AG09309 (cell line): ENCODE data around the gene GDPD2.

Experiments
- DNase-seq: peaks from one replicate; pipeline ENCODE4 v3.0.0-alpha.2; 2010; ENCODE audit warnings: low read depth
- H3K4me3 ChIP-seq: 2 replicates; pipeline ENCODE4 v1.5.1; 2011; ENCODE audit warnings: mild to moderate bottlenecking, low read depth, low read length, moderate library complexity; ENCODE audit not compliant: control insufficient read depth
- CTCF ChIP-seq: IDR thresholded peaks from 2 replicates; pipeline ENCODE4 v1.5.1; 2011; ENCODE audit warnings: mild to moderate bottlenecking, low read depth, low read length, inconsistent platforms; ENCODE audit not compliant: insufficient read depth, control insufficient read depth; ENCODE audit errors: missing control alignments

The GDPD2 gene

GRCh38 chrX:70468709-70469108 lies 45.6 kb downstream of the GDPD2 start:
- H3K4me3 ChIP-seq, result no peak overlapping the region
- no peak for DNase-seq
- no peak for TF ChIP-seq CTCF

- no peak overlapping the region for H3K4me3 ChIP-seq
- DNase-seq, result no peak
- no peak for TF ChIP-seq CTCF
Measured at GRCh38 chrX:70470850-70471289, 47.8 kb downstream of the GDPD2 start.

- H3K4me3 ChIP-seq, result no peak overlapping the region
Measured at GRCh38 chrX:70476166-70476933, 53.2 kb downstream of the GDPD2 start.

GRCh38 chrX:70476934-70477733 lies 54.0 kb downstream of the GDPD2 start:
- DNase-seq, result no peak
- TF ChIP-seq CTCF, result no peak

More at GRCh38 chrX:70476166-70476933, 53.2 kb downstream of the GDPD2 start:
- DNase-seq, result no peak
- TF ChIP-seq CTCF, result no peak

GRCh38 chrX:70477734-70478075 lies 54.6 kb downstream of the GDPD2 start:
- DNase-seq, result no peak
- no peak for TF ChIP-seq CTCF
- H3K4me3 ChIP-seq, result no peak overlapping the region

More at GRCh38 chrX:70476934-70477733, 54.0 kb downstream of the GDPD2 start:
- no peak overlapping the region for H3K4me3 ChIP-seq

- no peak overlapping the region; the same call in none of the 2 replicates for H3K4me3 ChIP-seq
- DNase-seq, result no peak
- no peak for TF ChIP-seq CTCF
Measured at GRCh38 chrX:70478526-70479245, 55.6 kb downstream of the GDPD2 start.
